HepG2 (cell line): Measurements from ENCODE around the gene FKBP5.

Source experiments
- MIER3 ChIP-seq: IDR thresholded peaks from 2 replicates; pipeline ENCODE4 v1.6.1; 2016; ENCODE audit warnings: missing compliant biosample characterization, borderline replicate concordance
- NFE2L1 ChIP-seq: sonication (generic); formaldehyde crosslinking; IDR thresholded peaks from 2 replicates; pipeline ENCODE4 v1.4.0; 2020; ENCODE audit warnings: missing genetic modification reagents, mild to moderate bottlenecking, borderline replicate concordance
- ZMAT3 ChIP-seq: sonication (generic); formaldehyde crosslinking; conservative IDR thresholded peaks from 2 replicates; pipeline ENCODE4 v1.7.0; 2021; ENCODE audit warnings: missing genetic modification reagents

GRCh38 chr6:35569011-35569461, 119.7 kb downstream of the FKBP5 start:
- no peak for TF ChIP-seq NFE2L1
- TF ChIP-seq MIER3 (CRISPR knock-in tag), result no peak
- no peak for TF ChIP-seq ZMAT3
